NCI-H510A treated with DMSO at 0.1 percent for 48 hours (cell line): ENCODE data around the gene MATN1.

Experiments
- DNase-seq: peaks from one replicate; lab custom pipeline; 2025; lab: John Stamatoyannopoulos, UW

MATN1 gene

DNA sequence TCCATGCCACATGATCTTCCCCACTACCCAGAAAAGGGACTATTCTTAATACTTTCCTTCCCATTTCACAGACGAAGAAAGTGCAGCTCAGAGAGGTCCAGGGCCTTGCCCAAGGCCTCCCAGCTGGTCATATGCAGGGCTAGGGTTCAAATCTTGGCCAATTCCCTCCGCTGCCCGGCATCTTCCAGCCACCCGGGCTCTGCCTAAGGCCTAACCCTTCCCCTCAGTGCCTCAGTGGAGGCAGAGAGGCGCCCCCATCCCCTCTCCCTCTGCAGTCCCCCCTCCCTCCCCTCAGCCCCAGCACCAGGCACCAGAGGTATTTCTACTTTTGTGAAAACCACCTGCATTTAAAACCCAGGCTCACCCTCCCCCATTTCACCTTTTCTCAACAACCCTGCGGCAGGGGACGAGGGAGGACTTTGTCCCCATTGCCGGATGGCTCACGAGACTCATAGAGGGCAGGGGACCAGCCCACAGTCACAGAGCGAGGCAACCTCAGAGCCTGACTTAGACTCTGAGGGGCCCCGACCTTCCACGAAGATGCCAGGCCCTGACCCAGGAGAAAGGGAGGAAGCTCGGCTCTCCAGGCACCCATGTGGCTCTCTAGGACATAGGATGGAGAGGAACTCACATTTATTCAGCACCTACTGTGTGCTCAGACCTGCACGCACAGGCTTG is 21.9 kb upstream of the MATN1 start:
- DNase-seq, result no peak

GRCh38 chr1:30744060-30744756 is 20.8 kb upstream of the MATN1 start:
- no peak for DNase-seq

- no peak for DNase-seq
Measured at GRCh38 chr1:30743584-30744059, 20.2 kb upstream of the MATN1 start.

DNA sequence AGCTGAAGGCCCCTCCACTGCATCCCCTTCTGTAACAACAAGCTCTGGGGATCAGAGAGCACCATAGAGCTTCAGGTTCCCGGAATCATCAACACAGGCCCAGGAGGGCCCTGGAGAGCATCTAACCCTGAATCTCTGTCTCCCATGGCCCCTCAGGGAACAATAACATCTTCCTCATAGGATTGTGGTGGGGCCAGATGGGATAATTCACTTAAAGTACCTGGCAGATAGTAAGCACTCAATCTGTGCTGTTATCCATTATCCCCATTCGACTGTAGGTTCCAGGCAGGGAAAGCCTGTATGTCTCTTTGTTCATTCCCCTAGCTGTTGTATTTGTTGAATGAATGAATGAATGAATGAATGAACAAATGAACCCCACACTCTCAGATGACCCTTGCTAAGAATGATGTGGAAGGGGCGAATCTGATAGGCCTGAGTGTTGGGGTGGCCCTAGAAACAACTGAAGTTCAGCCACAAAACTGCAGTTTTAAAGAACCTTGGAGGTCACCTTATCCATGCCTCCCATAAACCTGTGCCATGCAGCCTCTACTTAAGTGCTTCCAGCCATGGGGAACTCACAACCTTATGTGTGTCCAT is 19.7 kb upstream of the MATN1 start:
- no peak for DNase-seq

DNA sequence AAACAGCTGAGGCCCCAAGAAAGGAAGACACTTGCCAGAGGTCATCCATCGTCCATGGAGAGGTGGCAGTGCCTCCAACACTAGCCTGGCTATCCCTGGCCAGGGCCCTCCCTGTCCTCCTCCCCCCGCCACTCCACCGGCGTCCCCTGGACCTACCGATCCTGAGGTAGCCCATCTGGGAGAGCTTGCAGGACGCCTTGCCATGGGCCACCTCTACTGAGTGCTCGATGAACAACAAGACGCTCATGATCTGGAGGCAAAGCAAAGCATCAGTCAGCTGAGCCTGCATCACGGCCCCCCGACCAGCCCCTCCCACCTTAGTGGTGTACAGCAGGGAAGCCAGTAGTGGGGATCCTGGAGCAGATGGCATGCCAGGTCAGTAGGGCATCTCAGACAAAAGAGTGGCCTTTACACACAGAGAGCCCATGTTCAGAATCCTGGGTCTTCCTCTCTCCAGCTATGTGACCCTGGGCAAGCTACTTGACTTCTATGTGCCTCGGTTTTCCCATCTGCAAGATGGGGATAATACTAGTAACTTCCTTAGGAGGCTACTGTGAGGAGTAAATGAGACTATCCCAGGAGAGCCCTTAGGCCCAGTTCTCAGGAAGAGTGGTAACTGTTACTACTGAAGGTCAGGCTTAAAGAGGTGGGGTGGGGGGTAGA is 19.0 kb upstream of the MATN1 start:
- no peak for DNase-seq

DNA sequence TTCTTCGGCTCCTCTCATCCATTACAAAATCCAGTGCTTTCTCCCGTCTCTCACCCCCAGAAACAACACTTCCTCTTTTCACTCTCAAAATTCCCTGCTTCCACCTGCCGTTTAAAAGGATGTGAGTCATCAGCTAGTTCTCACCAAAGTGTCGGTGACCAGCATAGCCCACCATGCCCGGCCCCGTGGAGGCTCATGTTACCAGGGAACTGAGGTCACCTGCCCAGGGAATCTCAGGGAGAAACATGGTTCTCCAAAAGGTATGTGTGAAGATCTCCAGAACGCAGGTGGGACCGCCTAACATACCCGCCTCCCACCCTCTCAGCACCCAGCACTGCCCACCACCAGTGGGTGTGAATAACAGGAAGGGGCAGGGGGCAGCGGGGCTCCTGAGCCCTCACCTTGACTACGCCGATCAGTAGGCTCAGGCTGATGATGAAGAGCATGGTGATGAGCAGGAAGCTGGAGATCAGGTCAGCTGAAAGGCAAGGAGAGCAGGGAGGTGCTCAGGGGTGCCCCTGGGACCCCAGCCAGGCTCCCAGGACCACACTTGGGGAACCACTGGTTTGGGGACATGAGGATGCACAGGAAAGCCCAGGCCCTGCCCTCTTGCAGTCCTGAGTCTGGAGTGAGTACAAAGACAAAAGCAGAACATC is 18.0 kb upstream of the MATN1 start:
- no peak for DNase-seq

DNA sequence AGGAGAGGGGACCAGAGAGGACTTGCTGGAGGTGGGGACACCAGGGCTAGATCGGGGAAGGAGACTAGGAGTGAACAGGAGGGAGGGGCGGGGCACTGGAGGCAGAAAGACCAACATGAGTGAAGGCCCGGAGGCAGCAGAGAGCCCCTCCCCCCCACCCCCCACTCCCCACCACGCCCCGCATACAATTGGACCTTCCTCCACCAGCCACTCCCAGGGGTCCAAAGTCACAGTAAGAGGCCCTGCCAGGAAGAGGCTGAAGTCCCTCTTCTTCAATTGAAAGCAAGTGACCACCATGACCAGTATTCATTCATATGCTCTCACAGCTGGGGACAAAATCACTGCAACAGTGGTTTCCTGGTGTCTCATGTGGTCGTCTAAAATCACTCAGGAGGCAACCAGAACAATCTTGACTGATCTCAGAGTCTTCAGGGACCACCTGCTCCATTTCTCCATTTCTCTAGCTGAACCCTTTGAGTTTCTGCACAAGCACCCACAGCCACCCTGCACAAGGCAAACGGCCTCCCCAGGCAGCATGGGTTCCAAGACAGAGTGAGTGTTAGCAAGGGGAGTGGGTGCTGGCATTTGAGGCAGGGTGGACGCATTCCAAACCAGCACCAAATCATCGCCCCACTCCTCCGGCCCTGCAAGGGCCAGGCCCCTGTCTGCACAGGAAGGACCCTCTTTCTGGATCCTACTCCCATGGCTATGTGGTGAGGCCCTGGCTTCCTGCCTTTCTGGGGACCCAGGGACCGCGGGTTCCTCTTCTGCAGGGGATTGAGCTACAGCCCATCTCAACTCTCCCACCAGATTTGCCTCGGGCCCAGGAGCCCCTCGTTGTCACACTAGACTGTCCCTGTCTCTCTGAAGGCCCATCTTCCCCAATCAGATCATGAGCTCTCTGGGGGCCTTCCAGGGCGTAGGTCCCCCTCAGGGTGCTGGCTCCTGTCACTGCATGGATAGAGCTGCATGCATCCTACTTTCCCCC is 17.2 kb upstream of the MATN1 start:
- DNase-seq, result no peak

DNA sequence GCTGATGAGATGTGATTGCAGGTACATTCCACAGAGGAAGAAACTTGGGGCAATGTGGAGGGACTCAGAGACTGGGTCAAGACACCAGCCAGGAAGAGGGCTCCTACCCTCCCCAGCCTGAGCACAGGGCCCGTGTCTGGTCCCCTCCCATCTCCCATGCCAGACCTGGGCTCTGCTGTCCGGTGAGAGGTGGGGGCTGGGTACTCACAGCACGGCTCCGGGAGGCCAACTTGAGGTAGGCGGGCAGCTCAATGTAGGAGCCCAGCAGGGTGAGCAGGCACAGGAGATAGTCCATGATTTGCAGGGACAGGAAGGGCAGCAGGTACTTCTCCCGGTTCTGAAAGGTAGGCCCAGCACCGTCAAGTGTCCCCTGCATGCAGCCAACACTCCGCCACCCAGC is 16.2 kb upstream of the MATN1 start:
- no peak for DNase-seq

- no peak for DNase-seq
Measured at GRCh38 chr1:30738715-30739559, 15.6 kb upstream of the MATN1 start.

GRCh38 chr1:30738040-30738714 is 14.8 kb upstream of the MATN1 start:
- DNase-seq, result no peak

- no peak for DNase-seq
Measured at GRCh38 chr1:30737357-30738039, 14.1 kb upstream of the MATN1 start.

DNA sequence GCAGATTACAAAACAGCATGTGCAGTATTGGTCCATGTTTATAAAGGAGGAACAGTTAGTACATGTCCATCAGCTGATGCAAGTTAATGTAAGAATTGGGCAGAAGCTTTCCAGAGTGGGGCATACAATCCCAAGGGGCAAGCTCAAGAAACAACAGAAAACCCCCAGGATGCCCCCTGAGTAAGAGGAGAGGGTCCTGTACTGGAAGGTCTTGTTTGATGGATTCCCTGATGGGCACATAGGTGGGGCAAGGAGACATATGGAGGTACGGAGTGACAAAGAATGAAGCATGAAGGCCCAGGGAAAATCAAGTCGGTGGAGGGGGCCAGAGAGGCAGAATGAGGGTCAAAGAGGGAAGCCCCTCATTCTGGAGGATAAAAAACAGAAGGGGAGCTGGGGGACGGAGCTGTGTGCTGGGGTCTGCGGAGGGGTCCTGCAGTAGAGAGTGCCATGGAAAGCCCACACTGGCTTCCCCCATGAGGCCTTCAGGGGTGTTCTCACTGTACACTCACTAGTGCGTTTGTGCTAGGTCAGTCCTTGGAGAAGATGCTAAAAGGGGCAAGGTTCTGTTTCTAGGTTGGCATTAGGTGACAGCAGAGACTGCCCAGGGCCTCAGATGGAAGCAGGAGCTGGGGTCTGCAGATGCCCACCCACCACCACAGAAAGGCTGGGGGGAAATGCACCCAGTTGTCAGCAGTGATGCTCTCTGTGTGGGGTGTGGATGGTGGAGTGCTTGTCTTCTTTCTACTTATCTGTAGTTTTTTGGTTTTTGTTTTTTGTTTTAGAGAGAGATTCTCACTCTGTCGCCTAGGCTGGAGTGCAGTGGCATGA is 12.5 kb upstream of the MATN1 start:
- no peak for DNase-seq

DNA sequence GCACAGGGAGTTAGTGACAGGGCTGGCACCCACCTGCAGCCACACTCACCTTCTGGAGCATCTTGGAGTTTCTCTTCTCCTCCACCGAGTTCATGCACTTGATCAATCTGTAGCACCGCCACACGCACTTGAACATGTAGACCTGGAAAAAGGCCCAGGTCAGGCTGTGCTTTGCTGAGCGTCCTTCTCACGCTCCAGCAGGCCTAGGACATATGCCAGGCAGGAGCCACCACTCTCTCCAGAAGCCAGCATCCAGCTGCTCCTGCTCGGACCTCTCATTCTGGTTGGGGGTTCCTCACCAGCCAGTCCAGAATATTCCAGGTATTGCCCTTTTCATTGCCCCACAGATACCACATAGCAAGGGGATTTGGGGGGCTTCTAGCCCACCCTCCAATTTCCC is 11.7 kb upstream of the MATN1 start:
- DNase-seq, result no peak

DNA sequence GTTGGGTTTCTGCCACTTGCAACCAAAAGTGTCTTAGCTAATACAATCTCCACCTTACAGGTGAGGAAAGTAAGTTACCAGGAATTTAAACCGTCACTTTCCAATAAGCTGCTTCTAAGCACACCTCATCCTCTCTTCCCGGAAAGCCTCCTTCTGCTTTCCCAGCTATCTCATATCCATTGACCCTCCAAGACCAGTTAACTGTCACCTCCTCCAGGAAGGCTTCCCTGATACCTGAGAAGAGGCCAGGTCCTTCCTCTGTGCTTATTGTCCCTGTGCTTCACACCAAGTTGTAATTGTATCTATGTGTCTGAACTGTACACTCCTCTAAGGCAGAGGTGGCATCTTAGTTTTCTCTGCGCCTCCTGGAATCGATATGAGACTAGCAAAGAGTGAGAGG is 11.2 kb upstream of the MATN1 start:
- no peak for DNase-seq

GRCh38 chr1:30734106-30734505 is 10.7 kb upstream of the MATN1 start:
- no peak for DNase-seq

GRCh38 chr1:30733493-30733892 is 10.1 kb upstream of the MATN1 start:
- DNase-seq, result no peak

GRCh38 chr1:30732277-30732996 is 9.1 kb upstream of the MATN1 start:
- DNase-seq, result no peak
